Cortex of kidney (tissue), 1 donor: ENCODE measurements around the gene CACNA1B.
"Not testable (repeated sequence)": the region's sequence is repeated elsewhere in the genome, so short reads cannot be mapped to it uniquely, and the experiment has no call there.

ENCODE experiments used
- DNase-seq: peaks from one replicate; lab custom pipeline; 2025; lab: John Stamatoyannopoulos, UW

Gene CACNA1B

DNA sequence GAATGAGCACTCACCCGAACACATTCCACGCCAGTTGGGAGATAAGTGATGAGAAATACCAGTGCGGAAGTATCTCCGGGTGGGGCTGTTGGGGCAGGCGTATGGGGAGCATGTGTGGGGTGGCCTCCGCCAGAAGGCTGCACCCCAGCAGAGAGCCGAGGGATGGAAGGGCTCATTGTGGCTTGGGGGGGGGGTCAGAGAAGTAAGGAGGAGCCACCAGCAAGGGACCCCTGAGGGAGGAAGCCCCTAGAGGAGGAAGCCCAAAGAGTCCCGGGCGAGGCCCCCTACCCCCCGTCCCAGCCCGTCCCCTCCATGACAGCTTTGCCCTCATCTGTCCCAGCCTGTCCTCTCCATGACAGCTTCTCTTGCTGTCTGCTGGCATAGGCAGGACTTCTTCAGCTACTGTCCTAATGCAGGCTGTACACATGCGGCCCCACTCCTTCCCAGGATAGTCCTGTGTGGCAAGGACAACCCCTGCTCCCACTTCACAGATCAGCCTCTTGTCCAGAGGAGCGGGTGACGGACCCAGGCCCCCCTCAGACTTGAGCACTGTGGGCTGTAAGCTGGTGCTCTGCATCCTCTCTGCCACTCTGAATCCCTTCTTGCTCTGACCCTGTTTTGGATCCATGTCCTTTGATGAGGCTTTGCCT, 239.6 kb downstream of the CACNA1B start:
- no peak for DNase-seq

- DNase-seq = no peak
Measured at GRCh38 chr9:138117836-138118235, 240.3 kb downstream of the CACNA1B start.

GRCh38 chr9:138118601-138119071, 241.1 kb downstream of the CACNA1B start:
- no peak for DNase-seq

- no peak for DNase-seq
Measured at GRCh38 chr9:138119202-138120027, 241.8 kb downstream of the CACNA1B start.

- no peak for DNase-seq
Measured at GRCh38 chr9:138120072-138120471, 242.5 kb downstream of the CACNA1B start.

- DNase-seq = no peak
Measured at GRCh38 chr9:138120511-138121437, 243.2 kb downstream of the CACNA1B start.

- no peak for DNase-seq
Measured at GRCh38 chr9:138121438-138122050, 244.0 kb downstream of the CACNA1B start.

GRCh38 chr9:138122201-138122600, 244.6 kb downstream of the CACNA1B start:
- no peak for DNase-seq

- DNase-seq = no peak
Measured at GRCh38 chr9:138122676-138123075, 245.1 kb downstream of the CACNA1B start.

DNA sequence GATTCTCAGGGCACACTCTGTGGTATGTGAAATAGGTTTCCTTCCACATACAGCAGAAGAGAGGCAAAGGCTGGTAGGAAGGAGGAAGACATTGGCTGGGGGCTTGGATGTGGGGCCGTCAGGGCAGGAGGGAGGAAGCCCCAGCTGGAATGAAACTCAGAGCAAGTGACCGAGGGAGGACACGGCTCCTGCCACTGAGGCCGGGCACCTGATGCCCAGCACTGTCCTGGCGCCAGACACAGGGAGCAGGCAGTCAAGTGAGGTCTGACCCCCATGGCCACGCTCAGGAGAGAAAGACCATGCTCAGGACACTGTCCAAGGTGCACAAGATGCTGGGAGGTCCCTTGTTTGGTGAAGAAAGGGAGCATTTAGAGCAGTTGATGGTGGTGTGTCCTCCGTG, 245.5 kb downstream of the CACNA1B start:
- DNase-seq = no peak

GRCh38 chr9:138126090-138126857, 248.7 kb downstream of the CACNA1B start:
- not testable (repeated sequence) for DNase-seq

GRCh38 chr9:138126858-138127584, 249.4 kb downstream of the CACNA1B start:
- DNase-seq = not testable (repeated sequence)

- not testable (repeated sequence) for DNase-seq
Measured at GRCh38 chr9:138128027-138128426, 250.4 kb downstream of the CACNA1B start.

DNA sequence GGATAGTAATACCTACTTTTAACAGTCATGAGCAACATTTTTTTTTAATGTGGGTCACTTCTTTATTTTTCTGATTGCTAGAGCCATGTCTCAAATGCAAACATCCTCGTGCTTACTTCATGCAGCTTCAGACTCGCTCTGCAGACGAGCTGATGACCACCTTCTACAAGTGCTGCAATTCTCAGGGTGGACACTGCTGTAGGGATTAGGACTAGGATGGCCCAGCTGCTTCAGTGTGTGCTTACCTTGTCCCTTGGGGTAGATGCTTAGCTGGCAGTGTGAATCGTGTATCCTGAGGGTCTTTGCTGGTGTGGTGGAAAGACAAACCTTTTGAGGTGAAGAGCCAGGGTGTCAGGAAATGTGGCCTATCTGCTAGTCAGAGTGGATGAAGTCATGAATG, 251.7 kb downstream of the CACNA1B start:
- DNase-seq = not testable (repeated sequence)

- DNase-seq = not testable (repeated sequence)
Measured at GRCh38 chr9:138132946-138133705, 255.5 kb downstream of the CACNA1B start.

DNA sequence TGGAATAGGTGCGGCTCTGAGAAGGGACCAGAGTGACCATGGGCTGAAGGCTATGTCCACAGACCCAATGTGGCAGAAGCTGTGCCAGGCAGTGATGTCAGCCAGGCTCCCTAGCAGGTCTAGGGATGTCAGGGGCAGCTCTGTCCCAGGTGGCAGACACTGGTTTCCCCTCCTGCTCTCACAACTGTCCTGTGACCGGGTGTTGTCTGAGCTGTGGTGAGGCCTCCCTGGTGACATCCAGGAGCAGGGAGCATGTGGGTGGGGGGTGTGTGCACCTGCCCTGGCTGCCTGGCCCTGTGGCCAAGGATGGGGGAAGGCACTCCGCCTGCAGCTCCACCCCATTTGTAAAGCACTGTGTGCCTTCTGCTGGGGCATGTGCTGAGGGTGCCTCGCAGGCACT, 257.0 kb downstream of the CACNA1B start:
- not testable (repeated sequence) for DNase-seq

DNA sequence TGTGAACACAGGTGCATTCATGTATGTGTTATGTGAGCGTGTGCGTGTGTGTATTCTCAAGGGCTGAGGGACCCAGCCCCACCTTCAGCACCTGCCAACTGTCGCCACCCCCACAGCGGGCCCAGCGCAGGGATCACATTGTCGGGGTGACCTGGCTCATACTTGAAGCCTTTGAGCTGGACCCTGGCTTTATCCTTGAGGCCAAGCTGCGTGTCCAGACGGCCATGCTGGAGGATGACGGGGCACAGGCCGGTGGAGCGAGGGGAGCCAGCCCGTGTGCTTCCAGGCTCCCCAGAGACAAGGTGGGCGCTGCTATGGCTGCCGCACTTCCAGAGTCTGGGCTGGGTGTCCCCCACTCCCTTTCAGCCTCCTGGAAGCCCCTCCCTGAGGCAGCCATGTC, 261.5 kb downstream of the CACNA1B start:
- DNase-seq = not testable (repeated sequence)

DNA sequence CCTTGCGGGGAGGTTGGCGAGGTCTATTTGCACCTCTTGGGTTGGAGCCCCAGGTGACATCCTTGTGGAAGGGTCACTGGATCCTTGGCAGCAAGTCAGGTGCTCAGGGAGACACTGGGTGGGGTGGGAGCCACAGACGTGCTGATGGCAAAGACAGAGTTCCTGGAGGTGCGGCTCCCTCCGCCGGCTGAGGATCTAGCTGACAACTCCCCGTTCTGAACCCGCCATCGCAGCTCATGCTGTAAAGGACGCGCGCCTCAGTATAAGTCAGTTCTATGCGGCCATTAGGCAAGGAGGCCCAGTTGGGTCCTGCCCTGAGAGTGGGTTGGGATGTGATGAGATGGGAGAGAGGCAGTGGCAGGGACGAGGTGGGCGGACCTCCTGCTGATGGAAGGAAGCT, 263.4 kb downstream of the CACNA1B start:
- not testable (repeated sequence) for DNase-seq

- not testable (repeated sequence) for DNase-seq
Measured at GRCh38 chr9:138142528-138143244, 265.1 kb downstream of the CACNA1B start.
